T-cell (primary cell): ENCODE measurements around the gene ZDHHC14. TPM values are rescaled to one million over a fixed set of nuclear protein-coding genes. Genes with fewer than 3 reads are reported as not detected.

Source experiments
- ATAC-seq, 4 experiments: fragments of 200-7000 bp in 3 of 4; fragments of 150-1000 bp in 1 of 4; cut with Tn5 transposase; replicated peaks in 1 of 4; 1 replicate in 3 of 4; 2 replicates in 1 of 4; pipeline ENCODE4 v1.10.0; 2021; ENCODE audit warnings: moderate library complexity in 3 of 4, mild to moderate bottlenecking in 2 of 4, moderate number of reproducible peaks in 1 of 4
- CTCF ChIA-PET, 2 donors: fragments of 300-600 bp; sonication (Branson Sonifier 250); formaldehyde crosslinking; loops; one replicate each; lab custom pipeline; 2022; ENCODE audit warnings: antibody characterized with exemption in 2 of 2; lab: Charles Lee
- POLR2A ChIA-PET, 2 donors: fragments of 300-600 bp; sonication (Branson Sonifier 250); formaldehyde crosslinking; loops; one replicate each; lab custom pipeline; 2022; ENCODE audit warnings: antibody characterized with exemption in 2 of 2; lab: Charles Lee
- DNase-seq, 35 experiments: peaks; one replicate each; pipeline versions ENCODE4 v3.0.0 to v3.0.0-alpha.2; 2013 to 2023
- H3K27ac ChIP-seq: one replicate; pipeline ENCODE4 v1.5.1; 2013; ENCODE audit warnings: low read length
- H3K27me3 ChIP-seq, 2 experiments: replicated peaks in 1 of 2; 1 replicate in 1 of 2; 2 replicates in 1 of 2; pipeline versions ENCODE4 v1.6.1 to v1.7.0; 2013; ENCODE audit warnings: low read length in 1 of 2, mixed read lengths in 1 of 2; ENCODE audit not compliant: control insufficient read depth in 2 of 2, insufficient read depth in 2 of 2; ENCODE audit errors: extremely low read depth in 1 of 2
- H3K36me3 ChIP-seq, 2 donors: 1 replicate in 1 of 2; 2 replicates in 1 of 2; pipeline versions ENCODE4 v1.6.1 to v1.7.0; 2013; ENCODE audit warnings: low read length in 1 of 2; ENCODE audit not compliant: control insufficient read depth in 2 of 2, insufficient read depth in 1 of 2; ENCODE audit errors: extremely low read depth in 1 of 2
- H3K4me1 ChIP-seq, 2 experiments: 1 replicate in 1 of 2; 2 replicates in 1 of 2; pipeline versions ENCODE4 v1.6.1 to v1.7.0; 2013; ENCODE audit warnings: low read length in 2 of 2, mixed read lengths in 1 of 2; ENCODE audit not compliant: insufficient read depth in 2 of 2, control insufficient read depth in 1 of 2; ENCODE audit errors: extremely low read depth in 1 of 2
- H3K4me3 ChIP-seq, 2 donors: 1 replicate in 1 of 2; 2 replicates in 1 of 2; pipeline versions ENCODE4 v1.5.1 to v1.7.0; 2013; ENCODE audit warnings: mild to moderate bottlenecking in 2 of 2, low read length in 1 of 2, moderate library complexity in 1 of 2; ENCODE audit not compliant: control insufficient read depth in 1 of 2; ENCODE audit errors: extremely low read depth in 1 of 2
- H3K9me3 ChIP-seq: 2 replicates; pipeline ENCODE4 v1.7.0; 2013
- H3K27ac Mint-ChIP-seq, 2 donors: one replicate each; pipeline ENCODE4 v1.8.0; 2020 to 2021; ENCODE audit warnings: mild to moderate bottlenecking in 2 of 2, mixed read lengths in 2 of 2
- H3K27me3 Mint-ChIP-seq, 2 donors: one replicate each; pipeline ENCODE4 v1.8.0; 2021 to 2022; ENCODE audit warnings: mixed read lengths in 2 of 2
- H3K36me3 Mint-ChIP-seq: one replicate; pipeline ENCODE4 v1.8.0; 2021; ENCODE audit warnings: mixed read lengths
- H3K4me1 Mint-ChIP-seq, 3 donors: one replicate each; pipeline ENCODE4 v1.8.0; 2020 to 2022; ENCODE audit warnings: mixed read lengths in 3 of 3, mild to moderate bottlenecking in 1 of 3
- H3K4me3 Mint-ChIP-seq, 3 donors: one replicate each; pipeline ENCODE4 v1.8.0; 2020 to 2022; ENCODE audit warnings: mild to moderate bottlenecking in 3 of 3, mixed read lengths in 3 of 3, moderate library complexity in 3 of 3
- H3K9me3 Mint-ChIP-seq, 3 donors: one replicate each; pipeline ENCODE4 v1.8.0; 2020 to 2022; ENCODE audit warnings: mixed read lengths in 3 of 3
- WGBS: methylation state at CpG from one replicate; pipeline ENCODE4 v1.1.5; 2013; ENCODE audit warnings: missing lambda C conversion rate; ENCODE audit not compliant: insufficient coverage; 5-methylcytosine and 5-hydroxymethylcytosine counted together
- total RNA-seq, 35 experiments: library from RNA in 6 of 35; stranded (reverse) in 6 of 35; fragments of 120-200 nt in 1 of 35; gene quantifications; one replicate each; pipeline versions ENCODE4 v1.2.1 to v1.2.4 and lab custom pipeline; 2013 to 2026

The ZDHHC14 gene
- total RNA-seq, 5 donors from 2014 or later (not counting 1 experiment from before 2014, with no cell fraction given): 2.1 to 3.7 (median 2.6) TPM

DNA sequence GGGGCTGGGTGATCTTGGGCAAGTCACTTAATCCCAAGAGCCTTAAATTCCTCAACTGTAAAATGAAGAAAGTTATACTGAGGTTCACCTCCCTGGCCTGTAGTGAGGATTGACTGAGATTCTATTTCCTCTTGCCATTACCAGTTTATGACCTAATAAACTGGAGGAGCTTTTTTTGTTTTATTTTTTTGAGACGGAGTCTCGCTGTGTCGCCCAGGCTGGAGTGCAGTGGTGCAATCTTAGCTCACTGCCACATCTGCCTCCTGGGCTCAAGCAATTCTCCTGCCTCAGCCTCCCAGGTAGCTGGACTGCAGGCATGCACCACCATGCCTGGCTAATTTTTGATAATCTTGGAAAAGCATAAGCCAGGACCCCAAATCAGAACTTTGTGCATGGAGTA lies 280.7 kb downstream of the ZDHHC14 start:
- Histone ChIP-seq H3K4me1 (no peaks in the 10 kb centered on the region), H3K4me3 (no peak overlapping the region), H3K9me3 (no peaks in the 10 kb centered on the region), H3K36me3 (peaks cover 0 to 6% of the 10 kb centered on the region in 2 donors), H3K27me3 (no peaks in the 10 kb centered on the region), H3K27ac (no peak overlapping the region)
- H3K9me3 Mint-ChIP-seq: no peaks in the 10 kb centered on the region
- no peak for DNase-seq
- no peak overlapping the region for H3K27ac Mint-ChIP-seq
- H3K4me1 Mint-ChIP-seq: peaks cover 0 to 1% (median 0%) of the 10 kb centered on the region in 3 donors
- H3K4me3 Mint-ChIP-seq: no peak overlapping the region
- WGBS: no CpG with 5 or more reads among the region's 3 CpGs
- H3K36me3 Mint-ChIP-seq: no peaks in the 10 kb centered on the region
- POLR2A ChIA-PET: no interaction called here
- CTCF ChIA-PET: interaction anchor here in 1 of 2 donors (0.8 kb wide), 1 partner anchor 345 kb away, joined by 3 read pairs; no protein-coding TSS in a partner anchor
- H3K27me3 Mint-ChIP-seq: peaks cover 0 to 1% of the 10 kb centered on the region in 2 donors
- ATAC-seq: no peak

DNA sequence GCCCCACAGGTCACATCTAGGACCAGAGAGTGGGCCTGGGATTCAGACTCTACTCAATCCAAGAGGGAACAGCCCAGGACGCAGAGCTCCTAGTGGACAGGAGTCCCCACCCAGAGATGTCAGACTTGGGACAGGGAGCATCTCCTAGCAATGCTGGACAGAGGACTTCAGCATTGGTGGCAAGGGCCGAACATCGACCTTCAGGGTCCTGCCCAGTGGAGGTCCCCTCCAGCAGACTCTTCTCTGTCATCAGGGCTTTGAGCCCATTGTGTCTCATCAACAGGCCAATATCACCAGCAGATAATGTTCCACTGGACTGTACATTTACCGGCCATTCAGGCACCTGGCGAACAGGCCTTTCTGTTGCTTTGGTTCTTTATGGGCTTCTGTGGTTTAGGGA lies 282.3 kb downstream of the ZDHHC14 start:
- peaks cover 0 to 4% of the 10 kb centered on the region in 2 donors for H3K27me3 Mint-ChIP-seq
- POLR2A ChIA-PET: no interaction called here
- H3K9me3 Mint-ChIP-seq: no peaks in the 10 kb centered on the region
- H3K36me3 Mint-ChIP-seq: no peaks in the 10 kb centered on the region
- no peak for ATAC-seq
- peaks cover 5 to 7% (median 6%) of the 10 kb centered on the region in 3 donors for H3K4me1 Mint-ChIP-seq
- H3K9me3 ChIP-seq: no peaks in the 10 kb centered on the region
- CTCF ChIA-PET: interaction anchor here (1.0 to 1.3 kb wide), 2 partner anchors 349 kb away, joined by 4 read pairs; no protein-coding TSS in a partner anchor
- 91% methylated on average over 5 of the region's 5 CpGs for WGBS
- no peak for DNase-seq
- no peak overlapping the region for H3K4me3 ChIP-seq
- H3K4me1 ChIP-seq: no peaks in the 10 kb centered on the region
- no peak overlapping the region for H3K4me3 Mint-ChIP-seq
- H3K36me3 ChIP-seq: peaks cover 0 to 3% of the 10 kb centered on the region in 2 donors
- H3K27me3 ChIP-seq: no peaks in the 10 kb centered on the region
- no peak overlapping the region for H3K27ac Mint-ChIP-seq
- H3K27ac ChIP-seq: no peak overlapping the region

DNA sequence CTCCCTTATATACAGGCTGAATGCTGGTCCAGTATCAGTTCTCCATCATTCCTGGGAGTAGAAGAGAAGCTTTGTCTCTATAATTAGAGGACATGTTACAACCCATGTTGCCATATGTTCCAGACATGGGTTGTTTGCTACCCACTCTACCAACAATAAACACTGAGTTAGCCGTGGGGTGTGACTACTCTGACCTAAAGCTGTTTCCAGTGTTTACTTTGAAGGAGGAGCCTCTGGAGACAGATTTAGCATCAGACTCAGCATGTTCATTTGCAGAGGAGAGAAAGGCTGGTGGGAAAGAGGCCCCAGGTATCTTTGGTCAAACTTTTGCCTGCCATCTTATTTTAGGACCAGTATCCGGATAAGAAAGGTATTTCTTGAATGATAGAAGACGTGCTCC lies 284.2 kb downstream of the ZDHHC14 start:
- Histone ChIP-seq H3K27ac (no peak overlapping the region), H3K4me1 (peaks cover 3 to 10% of the 10 kb centered on the region in 2 experiments), H3K4me3 (no peak overlapping the region), H3K36me3 (peaks cover 0 to 2% of the 10 kb centered on the region in 2 donors), H3K9me3 (no peaks in the 10 kb centered on the region), H3K27me3 (no peaks in the 10 kb centered on the region)
- Mint-ChIP-seq H3K4me1 (peaks cover 12 to 13% (median 12%) of the 10 kb centered on the region in 3 donors), H3K27me3 (peaks cover 0 to 4% of the 10 kb centered on the region in 2 donors), H3K27ac (no peak overlapping the region), H3K9me3 (no peaks in the 10 kb centered on the region), H3K36me3 (no peaks in the 10 kb centered on the region), H3K4me3 (no peak overlapping the region)
- POLR2A ChIA-PET: no interaction called here
- no peak for ATAC-seq
- CTCF ChIA-PET: interaction anchor here (0.6 to 3.4 kb wide), 4 partner anchors 26 to 350 kb away, joined by 3 to 29 read pairs (median 4); no protein-coding TSS in a partner anchor
- 100% methylated on average over 1 of the region's 3 CpGs for WGBS
- no peak for DNase-seq

DNA sequence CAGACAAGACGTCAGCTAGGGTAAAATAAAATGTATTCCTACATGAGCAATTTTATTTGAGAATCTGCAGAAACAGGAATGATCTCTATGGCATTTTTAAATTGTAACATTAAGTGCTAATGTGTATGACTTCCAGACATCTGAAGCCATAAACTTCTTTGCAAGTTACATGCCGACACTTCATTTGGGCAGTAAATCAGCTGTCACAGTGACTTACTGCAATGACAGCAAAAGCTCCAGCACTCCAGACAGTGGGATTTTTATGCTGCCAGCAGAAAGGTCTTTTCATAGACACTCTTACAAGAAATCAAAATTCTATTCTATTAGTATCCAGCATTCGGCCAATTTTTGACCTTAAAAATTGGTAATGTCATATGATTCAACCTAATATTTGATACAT lies 285.7 kb downstream of the ZDHHC14 start:
- no peak overlapping the region for H3K27ac Mint-ChIP-seq
- H3K27me3 ChIP-seq: no peaks in the 10 kb centered on the region
- H3K36me3 Mint-ChIP-seq: no peaks in the 10 kb centered on the region
- H3K27ac ChIP-seq: no peak overlapping the region
- ChIA-PET CTCF (interaction anchor here (0.5 to 3.4 kb wide), 8 partner anchors 12 to 1048 kb away, joined by 3 to 29 read pairs (median 3); no protein-coding TSS in a partner anchor), POLR2A (interaction anchor here in 1 of 2 donors (0.5 kb wide), 1 partner anchor 1005 kb away, joined by 4 read pairs; no protein-coding TSS in a partner anchor)
- no peaks in the 10 kb centered on the region for H3K9me3 ChIP-seq
- no peak for DNase-seq
- ATAC-seq: no peak
- peaks cover 19 to 20% (median 19%) of the 10 kb centered on the region in 3 donors for H3K4me1 Mint-ChIP-seq
- no peak overlapping the region for H3K4me3 ChIP-seq
- H3K4me3 Mint-ChIP-seq: no peak overlapping the region
- H3K9me3 Mint-ChIP-seq: no peaks in the 10 kb centered on the region
- peaks cover 9 to 18% of the 10 kb centered on the region in 2 experiments for H3K4me1 ChIP-seq
- no peaks in the 10 kb centered on the region for H3K36me3 ChIP-seq
- WGBS: 86% methylated on average over 1 of the region's 3 CpGs
- H3K27me3 Mint-ChIP-seq: peaks cover 0 to 4% of the 10 kb centered on the region in 2 donors

DNA sequence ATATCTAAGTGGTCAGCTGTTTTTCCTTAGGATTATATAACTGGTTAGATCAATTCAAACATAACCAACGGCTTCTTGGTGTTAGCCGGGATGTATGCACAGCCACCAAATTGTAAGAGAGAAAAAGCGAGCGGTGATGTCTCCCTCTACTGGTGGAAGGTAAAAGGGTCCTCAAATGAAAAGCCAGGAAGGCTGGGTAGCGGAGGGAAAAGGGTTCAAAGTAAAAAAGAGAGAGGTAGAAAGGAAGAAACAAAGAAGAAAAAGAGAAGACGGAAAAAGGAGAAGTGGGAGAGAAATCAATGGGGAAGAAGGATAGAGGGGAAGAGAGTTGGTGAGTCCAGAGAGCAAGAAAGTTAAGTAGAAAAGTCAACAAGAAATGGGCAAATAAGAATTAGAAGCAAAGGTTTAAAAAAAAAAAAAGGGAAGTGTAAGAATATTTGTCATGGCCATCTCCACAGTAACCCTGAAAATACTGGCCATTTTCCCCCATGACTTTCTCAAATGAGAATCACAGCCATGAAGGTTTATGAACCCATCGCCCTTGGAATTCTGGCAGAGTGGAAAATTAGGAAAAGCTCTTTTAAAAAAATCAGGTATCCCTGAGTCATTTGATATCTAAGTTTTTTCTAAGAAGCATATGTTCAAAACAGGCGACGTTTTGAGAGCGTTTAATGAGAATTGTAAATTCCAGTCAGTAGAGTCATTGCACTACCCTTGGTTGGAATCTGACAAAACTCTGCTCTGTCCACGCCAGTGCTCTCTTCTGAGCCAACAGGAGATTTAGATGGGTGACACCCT lies 286.4 kb downstream of the ZDHHC14 start:
- no peak overlapping the region for H3K4me3 ChIP-seq
- DNase-seq (peak in 32 of 35 experiments; percentile 20 to 78 (median 43)), ATAC-seq (peak; percentile 46 to 69 (median 58))
- no peak overlapping the region for H3K4me3 Mint-ChIP-seq
- H3K9me3 ChIP-seq: no peaks in the 10 kb centered on the region
- H3K4me1 Mint-ChIP-seq: peaks cover 19 to 20% (median 19%) of the 10 kb centered on the region in 3 donors
- peaks cover 9 to 18% of the 10 kb centered on the region in 2 experiments for H3K4me1 ChIP-seq
- ChIA-PET CTCF (interaction anchor here (0.5 to 3.4 kb wide), 9 partner anchors 43 to 575 kb away, joined by 3 to 29 read pairs (median 4); no protein-coding TSS in a partner anchor), POLR2A (interaction anchor here in 1 of 2 donors (0.5 kb wide), 1 partner anchor 1004 kb away, joined by 4 read pairs; no protein-coding TSS in a partner anchor)
- H3K27ac ChIP-seq: no peak overlapping the region
- H3K36me3 ChIP-seq: no peaks in the 10 kb centered on the region
- no peaks in the 10 kb centered on the region for H3K9me3 Mint-ChIP-seq
- 37% methylated on average over 9 of the region's 11 CpGs for WGBS
- H3K27me3 Mint-ChIP-seq: peaks cover 0 to 4% of the 10 kb centered on the region in 2 donors
- H3K27ac Mint-ChIP-seq: no peak overlapping the region
- no peaks in the 10 kb centered on the region for H3K27me3 ChIP-seq
- no peaks in the 10 kb centered on the region for H3K36me3 Mint-ChIP-seq

DNA sequence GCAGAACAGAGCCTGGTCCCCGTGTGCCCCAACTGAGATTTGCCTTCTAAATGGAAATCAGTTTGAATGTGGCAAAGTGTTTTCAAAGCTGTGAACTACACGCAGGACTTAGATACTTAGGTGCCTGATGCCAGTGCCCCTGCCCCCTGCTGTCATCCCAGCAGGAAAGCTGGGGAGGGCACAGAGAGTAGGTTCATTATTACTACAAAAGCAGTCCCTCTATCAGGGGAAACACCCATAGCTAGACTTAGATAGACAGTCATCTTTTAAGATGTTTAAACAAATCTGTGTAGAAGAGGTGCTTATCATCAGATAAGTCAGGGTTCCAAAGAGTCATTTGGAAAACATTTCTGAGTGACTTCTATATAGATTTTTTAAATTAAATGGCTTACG lies 287.0 kb downstream of the ZDHHC14 start:
- Histone ChIP-seq H3K27me3 (no peaks in the 10 kb centered on the region), H3K4me1 (peaks cover 9 to 18% of the 10 kb centered on the region in 2 experiments), H3K27ac (no peak overlapping the region), H3K36me3 (no peaks in the 10 kb centered on the region), H3K4me3 (no peak overlapping the region), H3K9me3 (no peaks in the 10 kb centered on the region)
- H3K36me3 Mint-ChIP-seq: no peaks in the 10 kb centered on the region
- H3K27me3 Mint-ChIP-seq: peaks cover 0 to 4% of the 10 kb centered on the region in 2 donors
- peaks cover 19 to 20% (median 19%) of the 10 kb centered on the region in 3 donors for H3K4me1 Mint-ChIP-seq
- ATAC-seq: no peak
- DNase-seq: no peak
- 57% methylated on average over 2 of the region's 3 CpGs for WGBS
- no peak overlapping the region for H3K27ac Mint-ChIP-seq
- H3K9me3 Mint-ChIP-seq: no peaks in the 10 kb centered on the region
- no peak overlapping the region for H3K4me3 Mint-ChIP-seq
- ChIA-PET CTCF (interaction anchor here (0.7 to 1.6 kb wide), 6 partner anchors 44 to 574 kb away, joined by 3 to 6 read pairs (median 4); no protein-coding TSS in a partner anchor), POLR2A (no interaction called here)
